Vagina (tissue), 2 donors: ENCODE results near the gene USP2. TPM values are rescaled to one million over a fixed set of nuclear protein-coding genes. Genes with fewer than 3 reads are reported as not detected.

Experiments used
- DNase-seq, 2 donors: peaks; one replicate each; pipeline ENCODE4 v3.0.0-alpha.2; 2017; ENCODE audit errors: extremely low spot score in 2 of 2
- H3K27ac ChIP-seq: fragments of 200-600 bp; sonication (generic); one replicate; pipeline ENCODE4 v1.5.1; 2019
- H3K27me3 ChIP-seq: fragments of 200-600 bp; sonication (generic); one replicate; pipeline ENCODE4 v1.5.1; 2019
- H3K36me3 ChIP-seq, 2 donors: fragments of 200-600 bp; sonication (generic); one replicate each; pipeline ENCODE4 v1.5.1; 2017 to 2019
- H3K4me1 ChIP-seq: fragments of 200-600 bp; sonication (generic); one replicate; pipeline ENCODE4 v1.5.1; 2019
- H3K4me3 ChIP-seq, 2 donors: fragments of 200-600 bp; sonication (generic); 1 replicate in 1 of 2; 2 replicates in 1 of 2; pipeline ENCODE4 v1.5.1; 2016 to 2019
- H3K9me3 ChIP-seq: fragments of 200-600 bp; sonication (generic); one replicate; pipeline ENCODE4 v1.5.1; 2019
- CTCF ChIP-seq, 3 experiments: fragments of 450-650 bp in 2 of 3; fragments of 200-600 bp in 1 of 3; sonication (generic) in 1 of 3; IDR thresholded peaks; one replicate each; pipeline ENCODE4 v1.5.1; 2017 to 2019; ENCODE audit warnings: antibody characterized with exemption in 3 of 3, mild to moderate bottlenecking in 2 of 3, moderate library complexity in 2 of 3
- POLR2A ChIP-seq, 2 donors: fragments of 450-650 bp; IDR thresholded peaks; one replicate each; pipeline ENCODE4 v1.6.1; 2017; ENCODE audit warnings: antibody characterized with exemption in 2 of 2, mild to moderate bottlenecking in 2 of 2, moderate library complexity in 2 of 2
- POLR2AphosphoS5 ChIP-seq, 2 donors: sonication (generic); formaldehyde crosslinking; IDR thresholded peaks; one replicate each; pipeline ENCODE4 v1.9.0; 2017; ENCODE audit warnings: antibody characterized with exemption in 2 of 2, mild to moderate bottlenecking in 2 of 2, low read depth in 1 of 2; ENCODE audit not compliant: insufficient read depth in 1 of 2
- intact Hi-C: fragments of 100-400 bp; cut with DNase I; formaldehyde crosslinking; loops from one replicate; pipeline ENCODE4 v1.15.1; 2023
- total RNA-seq: library from RNA; depleted of rRNA; stranded (reverse); fragments of >200 nt; gene quantifications from one replicate; pipeline ENCODE4 v1.2.3, GENCODE V29; 2016

USP2 gene
- total RNA-seq, 1 donor from 2014 or later = 2.5 TPM

DNA sequence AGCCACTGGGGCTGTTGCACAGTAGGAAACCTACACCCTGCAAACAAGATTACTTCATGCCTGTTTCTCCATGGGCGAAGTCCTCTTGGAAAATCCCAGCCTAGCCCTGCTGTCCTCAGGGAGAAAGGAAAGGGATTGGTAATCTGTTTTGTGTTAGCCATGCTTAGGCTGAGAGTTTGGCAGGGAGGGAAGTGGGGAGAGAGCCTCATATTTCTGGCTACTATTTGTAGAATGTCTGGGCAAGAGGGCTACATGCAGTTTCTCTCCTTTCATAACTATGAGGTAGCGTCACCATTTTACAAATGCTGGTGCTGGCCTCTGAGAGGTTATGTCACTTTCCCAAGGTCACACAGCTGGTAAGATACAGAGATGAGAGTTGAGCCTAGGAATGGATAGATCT lies 34.2 kb downstream of the USP2 start:
- no peaks in the 10 kb centered on the region for H3K9me3 ChIP-seq
- no peak for TF ChIP-seq POLR2A (IDR thresholded peaks at IDR 0.05)
- no peak for TF ChIP-seq POLR2AphosphoS5 (IDR thresholded peaks at IDR 0.05; ENCODE audit: insufficient read depth in 1 of 2, low read depth in 1 of 2)
- no peak for TF ChIP-seq CTCF (IDR thresholded peaks at IDR 0.05)
- H3K36me3 ChIP-seq = no peaks in the 10 kb centered on the region
- no peaks in the 10 kb centered on the region for H3K4me1 ChIP-seq
- no peak for DNase-seq
- no peaks in the 10 kb centered on the region for H3K27me3 ChIP-seq
- no peak overlapping the region for H3K27ac ChIP-seq
- intact Hi-C loops = no loop called here
- H3K4me3 ChIP-seq = no peak overlapping the region

- intact Hi-C loops = no loop called here
- no peak for DNase-seq
- Histone ChIP-seq H3K36me3 (no peaks in the 10 kb centered on the region), H3K27me3 (no peaks in the 10 kb centered on the region), H3K4me3 (no peak within 1 kb of the TSS), H3K4me1 (peaks cover under 1% of the 10 kb centered on the region), H3K27ac (no peak within 1 kb of the TSS), H3K9me3 (no peaks in the 10 kb centered on the region)
- TF ChIP-seq CTCF (IDR thresholded peaks at IDR 0.05) = no peak
- TF ChIP-seq POLR2A (IDR thresholded peaks at IDR 0.05) = no peak
- no peak for TF ChIP-seq POLR2AphosphoS5 (IDR thresholded peaks at IDR 0.05; ENCODE audit: insufficient read depth in 1 of 2, low read depth in 1 of 2)
Measured at GRCh38 chr11:119346605-119347004, 34.9 kb downstream of the USP2 start, which contains the start of gene MFRP. MFRP (minus strand) TSS chr11:119346705; CDS start chr11:119346513, 192 bp downstream.

DNA sequence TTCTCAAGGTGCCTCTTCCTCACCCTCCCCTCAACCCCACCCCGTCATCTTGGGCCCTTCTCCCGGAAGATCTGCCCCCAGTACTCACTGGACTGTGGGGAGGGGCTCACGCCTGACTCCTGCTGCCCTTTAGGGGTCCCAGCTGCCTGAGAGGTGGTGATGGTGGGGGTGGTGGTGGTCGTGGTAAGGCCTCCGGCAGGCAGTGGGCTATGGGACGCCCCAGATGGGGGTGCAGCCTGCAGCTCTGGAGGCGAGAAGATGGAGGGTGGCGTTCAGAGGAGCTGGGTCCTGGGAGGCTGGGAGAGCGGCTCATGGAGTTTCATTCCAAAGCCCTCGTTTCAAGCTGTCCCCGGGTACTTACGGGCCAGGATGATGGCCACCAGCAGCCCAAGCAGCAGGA lies 35.8 kb downstream of the USP2 start:
- Histone ChIP-seq H3K27me3 (no peaks in the 10 kb centered on the region), H3K4me3 (no peak overlapping the region), H3K4me1 (peaks cover 10% of the 10 kb centered on the region), H3K27ac (no peak overlapping the region), H3K9me3 (no peaks in the 10 kb centered on the region), H3K36me3 (no peaks in the 10 kb centered on the region)
- no peak for TF ChIP-seq POLR2AphosphoS5 (IDR thresholded peaks at IDR 0.05; ENCODE audit: insufficient read depth in 1 of 2, low read depth in 1 of 2)
- TF ChIP-seq POLR2A (IDR thresholded peaks at IDR 0.05) = no peak
- no peak for TF ChIP-seq CTCF (IDR thresholded peaks at IDR 0.05)
- no peak for DNase-seq
- intact Hi-C loops = no loop called here

GRCh38 chr11:119344291-119345010 lies 37.0 kb downstream of the USP2 start:
- no peak for DNase-seq
- H3K27ac ChIP-seq = no peak overlapping the region
- no peaks in the 10 kb centered on the region for H3K27me3 ChIP-seq
- H3K4me3 ChIP-seq = no peak overlapping the region
- no peaks in the 10 kb centered on the region for H3K9me3 ChIP-seq
- peaks cover 22% of the 10 kb centered on the region for H3K4me1 ChIP-seq
- TF ChIP-seq POLR2A (IDR thresholded peaks at IDR 0.05) (no peak), POLR2AphosphoS5 (IDR thresholded peaks at IDR 0.05; ENCODE audit: insufficient read depth in 1 of 2, low read depth in 1 of 2) (no peak), CTCF (IDR thresholded peaks at IDR 0.05) (no peak)
- H3K36me3 ChIP-seq = no peaks in the 10 kb centered on the region
- intact Hi-C loops = no loop called here

- TF ChIP-seq CTCF (IDR thresholded peaks at IDR 0.05) (no peak), POLR2AphosphoS5 (IDR thresholded peaks at IDR 0.05; ENCODE audit: insufficient read depth in 1 of 2, low read depth in 1 of 2) (no peak), POLR2A (IDR thresholded peaks at IDR 0.05) (no peak)
- DNase-seq = no peak
- Histone ChIP-seq H3K9me3 (no peaks in the 10 kb centered on the region), H3K4me1 (peaks cover 29% of the 10 kb centered on the region), H3K27ac (no peak overlapping the region), H3K36me3 (no peaks in the 10 kb centered on the region), H3K4me3 (no peak overlapping the region), H3K27me3 (no peaks in the 10 kb centered on the region)
- intact Hi-C loops = no loop called here
Measured at GRCh38 chr11:119343726-119344125, 37.8 kb downstream of the USP2 start.
